ENCODE measurements around the gene PRKCA.

- TF ChIP-seq POLR2AphosphoS5 (IDR thresholded peaks at IDR 0.05; ENCODE audit: low read depth) = no peak
- TF ChIP-seq ZNF331 (CRISPR knock-in tag; IDR thresholded peaks at IDR 0.05; ENCODE audit: low read depth) = no peak
- no peak for TF ChIP-seq EZH2 (IDR thresholded peaks at IDR 0.05; ENCODE audit: low read depth, unreplicated experiment)
- TF ChIP-seq, protein P1, sequence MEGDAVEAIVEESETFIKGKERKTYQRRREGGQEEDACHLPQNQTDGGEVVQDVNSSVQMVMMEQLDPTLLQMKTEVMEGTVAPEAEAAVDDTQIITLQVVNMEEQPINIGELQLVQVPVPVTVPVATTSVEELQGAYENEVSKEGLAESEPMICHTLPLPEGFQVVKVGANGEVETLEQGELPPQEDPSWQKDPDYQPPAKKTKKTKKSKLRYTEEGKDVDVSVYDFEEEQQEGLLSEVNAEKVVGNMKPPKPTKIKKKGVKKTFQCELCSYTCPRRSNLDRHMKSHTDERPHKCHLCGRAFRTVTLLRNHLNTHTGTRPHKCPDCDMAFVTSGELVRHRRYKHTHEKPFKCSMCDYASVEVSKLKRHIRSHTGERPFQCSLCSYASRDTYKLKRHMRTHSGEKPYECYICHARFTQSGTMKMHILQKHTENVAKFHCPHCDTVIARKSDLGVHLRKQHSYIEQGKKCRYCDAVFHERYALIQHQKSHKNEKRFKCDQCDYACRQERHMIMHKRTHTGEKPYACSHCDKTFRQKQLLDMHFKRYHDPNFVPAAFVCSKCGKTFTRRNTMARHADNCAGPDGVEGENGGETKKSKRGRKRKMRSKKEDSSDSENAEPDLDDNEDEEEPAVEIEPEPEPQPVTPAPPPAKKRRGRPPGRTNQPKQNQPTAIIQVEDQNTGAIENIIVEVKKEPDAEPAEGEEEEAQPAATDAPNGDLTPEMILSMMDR (conservative IDR thresholded peaks at IDR 0.05; ENCODE audit: low read depth in 2 of 2) = no peak
- TF ChIP-seq, protein P2, sequence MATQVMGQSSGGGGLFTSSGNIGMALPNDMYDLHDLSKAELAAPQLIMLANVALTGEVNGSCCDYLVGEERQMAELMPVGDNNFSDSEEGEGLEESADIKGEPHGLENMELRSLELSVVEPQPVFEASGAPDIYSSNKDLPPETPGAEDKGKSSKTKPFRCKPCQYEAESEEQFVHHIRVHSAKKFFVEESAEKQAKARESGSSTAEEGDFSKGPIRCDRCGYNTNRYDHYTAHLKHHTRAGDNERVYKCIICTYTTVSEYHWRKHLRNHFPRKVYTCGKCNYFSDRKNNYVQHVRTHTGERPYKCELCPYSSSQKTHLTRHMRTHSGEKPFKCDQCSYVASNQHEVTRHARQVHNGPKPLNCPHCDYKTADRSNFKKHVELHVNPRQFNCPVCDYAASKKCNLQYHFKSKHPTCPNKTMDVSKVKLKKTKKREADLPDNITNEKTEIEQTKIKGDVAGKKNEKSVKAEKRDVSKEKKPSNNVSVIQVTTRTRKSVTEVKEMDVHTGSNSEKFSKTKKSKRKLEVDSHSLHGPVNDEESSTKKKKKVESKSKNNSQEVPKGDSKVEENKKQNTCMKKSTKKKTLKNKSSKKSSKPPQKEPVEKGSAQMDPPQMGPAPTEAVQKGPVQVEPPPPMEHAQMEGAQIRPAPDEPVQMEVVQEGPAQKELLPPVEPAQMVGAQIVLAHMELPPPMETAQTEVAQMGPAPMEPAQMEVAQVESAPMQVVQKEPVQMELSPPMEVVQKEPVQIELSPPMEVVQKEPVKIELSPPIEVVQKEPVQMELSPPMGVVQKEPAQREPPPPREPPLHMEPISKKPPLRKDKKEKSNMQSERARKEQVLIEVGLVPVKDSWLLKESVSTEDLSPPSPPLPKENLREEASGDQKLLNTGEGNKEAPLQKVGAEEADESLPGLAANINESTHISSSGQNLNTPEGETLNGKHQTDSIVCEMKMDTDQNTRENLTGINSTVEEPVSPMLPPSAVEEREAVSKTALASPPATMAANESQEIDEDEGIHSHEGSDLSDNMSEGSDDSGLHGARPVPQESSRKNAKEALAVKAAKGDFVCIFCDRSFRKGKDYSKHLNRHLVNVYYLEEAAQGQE (IDR thresholded peaks at IDR 0.05; ENCODE audit: unreplicated experiment) = no peak
- no peak for TF ChIP-seq JUNB (IDR thresholded peaks at IDR 0.05; ENCODE audit: unreplicated experiment)
- TF ChIP-seq EZH2phosphoT487 (IDR thresholded peaks at IDR 0.05; ENCODE audit: unreplicated experiment) = no peak
- TF ChIP-seq ZNF114 (CRISPR knock-in tag; IDR thresholded peaks at IDR 0.05) = no peak
- no peak for TF ChIP-seq CREB1 (CRISPR knock-in tag; IDR thresholded peaks at IDR 0.05; ENCODE audit: low read depth)
- TF ChIP-seq STAT1 (IDR thresholded peaks at IDR 0.05; ENCODE audit: unreplicated experiment) = no peak
- TF ChIP-seq, protein P3, sequence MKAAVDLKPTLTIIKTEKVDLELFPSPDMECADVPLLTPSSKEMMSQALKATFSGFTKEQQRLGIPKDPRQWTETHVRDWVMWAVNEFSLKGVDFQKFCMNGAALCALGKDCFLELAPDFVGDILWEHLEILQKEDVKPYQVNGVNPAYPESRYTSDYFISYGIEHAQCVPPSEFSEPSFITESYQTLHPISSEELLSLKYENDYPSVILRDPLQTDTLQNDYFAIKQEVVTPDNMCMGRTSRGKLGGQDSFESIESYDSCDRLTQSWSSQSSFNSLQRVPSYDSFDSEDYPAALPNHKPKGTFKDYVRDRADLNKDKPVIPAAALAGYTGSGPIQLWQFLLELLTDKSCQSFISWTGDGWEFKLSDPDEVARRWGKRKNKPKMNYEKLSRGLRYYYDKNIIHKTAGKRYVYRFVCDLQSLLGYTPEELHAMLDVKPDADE (IDR thresholded peaks at IDR 0.05) = no peak
- TF ChIP-seq NANOG (IDR thresholded peaks at IDR 0.05; ENCODE audit: borderline replicate concordance) = no peak
Measured at GRCh38 chr17:66387392-66387981, 85.1 kb downstream of the PRKCA start.
